Thoracic aorta (tissue), 2 donors: ENCODE results near the gene SPIB. TPM values are rescaled to one million over a fixed set of nuclear protein-coding genes. Genes with fewer than 3 reads are reported as not detected.

Experiments used
- ATAC-seq: fragments of 150-250 bp; one replicate; pipeline ENCODE4 v1.8.0; 2017; ENCODE audit warnings: low read depth; ENCODE audit not compliant: insufficient number of reproducible peaks, low FRiP score
- DNase-seq: peaks from one replicate; pipeline ENCODE4 v3.0.0-alpha.2; 2020; ENCODE audit warnings: low spot score
- H3K27ac ChIP-seq, 2 donors: fragments of 200-600 bp; sonication (generic); 1 replicate in 1 of 2; 2 replicates in 1 of 2; pipeline ENCODE4 v1.5.1; 2016; ENCODE audit warnings: mild to moderate bottlenecking in 2 of 2, moderate library complexity in 2 of 2
- H3K27me3 ChIP-seq: fragments of 200-600 bp; sonication (generic); replicated peaks from 2 replicates; pipeline ENCODE4 v1.6.0; 2016; ENCODE audit warnings: mild to moderate bottlenecking; ENCODE audit not compliant: insufficient read depth
- H3K36me3 ChIP-seq: fragments of 200-600 bp; sonication (generic); one replicate; pipeline ENCODE4 v1.5.1; 2016
- H3K4me1 ChIP-seq, 2 donors: fragments of 200-600 bp; sonication (generic); 1 replicate in 1 of 2; 2 replicates in 1 of 2; pipeline versions ENCODE4 v1.5.1 to v1.6.0; 2016; ENCODE audit warnings: low read depth in 2 of 2, mild to moderate bottlenecking in 1 of 2; ENCODE audit not compliant: control insufficient read depth in 1 of 2
- H3K4me3 ChIP-seq: fragments of 200-600 bp; sonication (generic); 2 replicates; pipeline ENCODE4 v1.5.1; 2016; ENCODE audit warnings: mild to moderate bottlenecking
- H3K9me3 ChIP-seq: fragments of 200-600 bp; sonication (generic); 2 replicates; pipeline ENCODE4 v1.5.1; 2016
- total RNA-seq, 2 donors: library from RNA; depleted of rRNA; stranded (reverse); fragments of >200 nt; gene quantifications; one replicate each; pipeline versions ENCODE4 v1.1.0 to v1.2.3, GENCODE V29; 2016
- TF ChIP-seq, protein P1 (sequence below): fragments of 200-600 bp; sonication (generic); IDR thresholded peaks from one replicate; pipeline ENCODE4 v1.5.1; 2019; ENCODE audit warnings: antibody characterized with exemption

The SPIB gene
- total RNA-seq, 2 donors from 2014 or later = not detected

DNA sequence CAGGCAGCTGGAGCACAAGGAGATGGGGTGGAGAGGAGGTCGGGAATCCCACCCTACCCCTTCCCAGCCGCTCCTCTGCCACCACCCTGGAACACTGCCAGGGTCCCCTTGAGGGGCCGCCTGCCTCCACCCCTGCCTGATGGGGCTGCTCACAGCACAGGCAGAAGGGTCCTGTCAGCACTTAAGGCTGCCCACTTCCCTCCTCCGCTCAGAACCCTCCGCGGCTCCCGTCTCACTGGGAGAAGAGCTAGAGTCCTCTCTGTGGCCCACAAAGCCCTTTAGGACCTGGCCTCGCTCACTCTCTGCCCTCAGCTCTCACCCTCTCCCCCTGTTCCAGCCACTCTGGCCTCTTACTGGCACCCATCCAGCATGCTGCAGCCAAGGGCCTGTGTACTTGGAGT, 38.0 kb upstream of the SPIB start:
- ATAC-seq = no peak
- Histone ChIP-seq H3K36me3 (peaks cover 48% of the 10 kb centered on the region), H3K27ac (no peak overlapping the region), H3K4me3 (no peak overlapping the region), H3K9me3 (no peaks in the 10 kb centered on the region), H3K4me1 (peaks cover 13 to 24% of the 10 kb centered on the region in 2 donors), H3K27me3 (no peaks in the 10 kb centered on the region)
- no peak for DNase-seq
- TF ChIP-seq, protein P1, sequence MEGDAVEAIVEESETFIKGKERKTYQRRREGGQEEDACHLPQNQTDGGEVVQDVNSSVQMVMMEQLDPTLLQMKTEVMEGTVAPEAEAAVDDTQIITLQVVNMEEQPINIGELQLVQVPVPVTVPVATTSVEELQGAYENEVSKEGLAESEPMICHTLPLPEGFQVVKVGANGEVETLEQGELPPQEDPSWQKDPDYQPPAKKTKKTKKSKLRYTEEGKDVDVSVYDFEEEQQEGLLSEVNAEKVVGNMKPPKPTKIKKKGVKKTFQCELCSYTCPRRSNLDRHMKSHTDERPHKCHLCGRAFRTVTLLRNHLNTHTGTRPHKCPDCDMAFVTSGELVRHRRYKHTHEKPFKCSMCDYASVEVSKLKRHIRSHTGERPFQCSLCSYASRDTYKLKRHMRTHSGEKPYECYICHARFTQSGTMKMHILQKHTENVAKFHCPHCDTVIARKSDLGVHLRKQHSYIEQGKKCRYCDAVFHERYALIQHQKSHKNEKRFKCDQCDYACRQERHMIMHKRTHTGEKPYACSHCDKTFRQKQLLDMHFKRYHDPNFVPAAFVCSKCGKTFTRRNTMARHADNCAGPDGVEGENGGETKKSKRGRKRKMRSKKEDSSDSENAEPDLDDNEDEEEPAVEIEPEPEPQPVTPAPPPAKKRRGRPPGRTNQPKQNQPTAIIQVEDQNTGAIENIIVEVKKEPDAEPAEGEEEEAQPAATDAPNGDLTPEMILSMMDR = no peak

DNA sequence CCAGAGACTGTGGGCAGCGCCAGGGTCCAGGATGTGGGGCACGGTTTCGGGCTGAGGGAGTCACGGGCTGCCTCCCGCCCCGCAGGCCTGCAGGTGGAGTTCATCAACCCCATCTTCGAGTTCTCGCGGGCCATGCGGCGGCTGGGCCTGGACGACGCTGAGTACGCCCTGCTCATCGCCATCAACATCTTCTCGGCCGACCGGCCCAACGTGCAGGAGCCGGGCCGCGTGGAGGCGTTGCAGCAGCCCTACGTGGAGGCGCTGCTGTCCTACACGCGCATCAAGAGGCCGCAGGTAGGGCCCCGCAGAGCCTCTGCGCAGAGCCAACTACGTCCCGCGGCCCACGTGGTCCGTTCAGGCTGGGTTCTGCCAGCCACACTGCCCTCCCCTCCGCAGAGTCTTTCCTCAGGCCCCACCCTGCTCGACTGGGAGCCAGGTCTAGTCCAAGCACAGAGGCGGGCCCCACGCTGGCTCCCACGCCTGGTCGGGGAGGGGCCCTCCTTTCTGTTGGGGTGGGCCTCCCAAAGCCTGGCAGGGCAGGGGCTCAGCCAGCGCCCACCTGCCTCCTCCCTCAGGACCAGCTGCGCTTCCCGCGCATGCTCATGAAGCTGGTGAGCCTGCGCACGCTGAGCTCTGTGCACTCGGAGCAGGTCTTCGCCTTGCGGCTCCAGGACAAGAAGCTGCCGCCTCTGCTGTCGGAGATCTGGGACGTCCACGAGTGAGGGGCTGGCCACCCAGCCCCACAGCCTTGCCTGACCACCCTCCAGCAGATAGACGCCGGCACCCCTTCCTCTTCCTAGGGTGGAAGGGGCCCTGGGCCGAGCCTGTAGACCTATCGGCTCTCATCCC, 36.6 kb upstream of the SPIB start:
- Histone ChIP-seq H3K4me1 (peaks cover 10 to 20% of the 10 kb centered on the region in 2 donors), H3K27me3 (no peaks in the 10 kb centered on the region), H3K9me3 (no peaks in the 10 kb centered on the region), H3K4me3 (no peak overlapping the region), H3K36me3 (peaks cover 48% of the 10 kb centered on the region), H3K27ac (no peak overlapping the region)
- TF ChIP-seq, protein P1 = no peak
- ATAC-seq (no peak), DNase-seq (no peak)

DNA sequence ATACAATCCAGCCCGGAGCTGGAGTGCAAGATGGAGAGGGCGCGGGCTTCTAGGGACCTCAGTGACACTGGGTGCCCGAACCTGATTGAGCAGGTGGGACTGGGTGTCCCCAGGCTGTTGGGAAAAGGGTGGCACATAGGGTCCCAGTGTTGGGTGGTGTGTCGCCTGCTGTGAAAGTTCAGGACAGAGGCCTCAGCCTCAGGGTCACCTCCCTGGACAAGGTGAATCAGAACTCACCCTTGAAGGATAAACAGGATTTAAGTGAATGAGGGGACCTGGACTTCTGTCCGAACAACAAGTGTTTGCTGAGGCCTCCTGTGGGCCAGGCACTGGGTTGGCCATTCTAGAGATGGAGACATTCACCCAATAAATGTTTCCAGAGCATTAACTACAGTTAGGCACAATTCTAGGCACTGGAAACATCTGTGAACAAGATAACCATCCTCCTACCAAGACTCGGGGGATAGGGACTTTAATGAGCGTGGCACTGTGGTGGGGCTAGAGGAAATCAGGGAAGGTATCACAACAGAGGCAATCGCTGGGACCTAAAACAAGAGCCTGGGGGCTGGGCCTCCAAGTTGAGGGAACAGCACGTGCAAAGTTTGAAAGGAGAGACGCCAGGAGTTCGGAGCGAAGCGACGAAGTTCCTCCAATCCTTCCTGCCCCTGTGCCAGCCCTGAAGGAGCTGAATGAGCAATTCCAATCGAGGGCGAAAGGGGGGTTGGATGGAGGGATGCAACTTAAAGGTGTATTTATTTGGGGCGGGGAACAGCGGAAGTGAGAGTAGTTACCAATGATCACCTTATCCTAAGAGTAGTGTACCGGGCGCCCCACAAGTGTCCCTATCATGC, 35.5 kb upstream of the SPIB start:
- no peaks in the 10 kb centered on the region for H3K9me3 ChIP-seq
- H3K27ac ChIP-seq = peak overlapping the region; percentile 59 to 65
- TF ChIP-seq, protein P1 = no peak
- no peaks in the 10 kb centered on the region for H3K27me3 ChIP-seq
- DNase-seq = no peak
- ATAC-seq = no peak
- H3K4me1 ChIP-seq = peaks cover 6 to 18% of the 10 kb centered on the region in 2 donors
- peaks cover 40% of the 10 kb centered on the region for H3K36me3 ChIP-seq
- peak overlapping the region; percentile 76 for H3K4me3 ChIP-seq

GRCh38 chr19:50383852-50384684, 34.7 kb upstream of the SPIB start, which contains the start of gene POLD1:
TSS of gene POLD1 (plus strand) at chr19:50384347. CDS start at chr19:50398852, 14,505 bp downstream.
- TF ChIP-seq, protein P1 = no peak
- Histone ChIP-seq H3K4me1 (peaks cover 6 to 18% of the 10 kb centered on the region in 2 donors), H3K4me3 (peak within 1 kb of the TSS; percentile 76), H3K27me3 (no peaks in the 10 kb centered on the region), H3K36me3 (peaks cover 32% of the 10 kb centered on the region), H3K27ac (peak within 1 kb of the TSS; percentile 59 to 65), H3K9me3 (no peaks in the 10 kb centered on the region)
- DNase-seq (peak; percentile 90), ATAC-seq (peak; percentile 95)
